Muscle of leg (tissue), 11 donors: ENCODE data around the gene MRPS26. TPM values are rescaled to one million over a fixed set of nuclear protein-coding genes. Genes with fewer than 3 reads are reported as not detected.

Source experiments
- DNase-seq: peaks from one replicate; pipeline ENCODE4 v3.0.0; 2013
- H3K27ac ChIP-seq: one replicate; pipeline ENCODE4 v1.5.1; 2013; ENCODE audit warnings: mild to moderate bottlenecking, low read length, control low read depth
- H3K27me3 ChIP-seq: one replicate; pipeline ENCODE4 v1.6.1; 2013; ENCODE audit warnings: low read length; ENCODE audit not compliant: control insufficient read depth, insufficient read depth
- H3K36me3 ChIP-seq: one replicate; pipeline ENCODE4 v1.6.1; 2013; ENCODE audit warnings: low read length; ENCODE audit not compliant: control insufficient read depth, insufficient read depth
- H3K4me1 ChIP-seq: one replicate; pipeline ENCODE4 v1.6.1; 2013; ENCODE audit warnings: low read length; ENCODE audit not compliant: control insufficient read depth, insufficient read depth
- H3K4me3 ChIP-seq: one replicate; pipeline ENCODE4 v1.5.1; 2013; ENCODE audit warnings: low read length, control low read depth
- H3K9me3 ChIP-seq: replicated peaks from 2 replicates; pipeline ENCODE4 v1.6.1; 2013; ENCODE audit warnings: low read depth, low read length; ENCODE audit not compliant: control insufficient read depth
- WGBS: methylation state at CpG from one replicate; pipeline ENCODE4 v1.1.5; 2013; ENCODE audit warnings: missing lambda C conversion rate; ENCODE audit not compliant: insufficient coverage; 5-methylcytosine and 5-hydroxymethylcytosine counted together
- polyA plus RNA-seq, 8 donors: library from polyadenylated mRNA; unstranded; fragments of 120-200 nt; gene quantifications; one replicate each; pipeline versions ENCODE4 v1.2.1 to v1.2.3, GENCODE V29; 2013; ENCODE audit warnings: inconsistent platforms in 1 of 8, low replicate concordance in 1 of 8; ENCODE audit not compliant: insufficient read length in 8 of 8, insufficient read depth in 1 of 8
- total RNA-seq: library from RNA; stranded (reverse); fragments of 120-200 nt; gene quantifications from one replicate; pipeline ENCODE4 v1.2.4, GENCODE V29; 2013

The MRPS26 gene
- total and polyA plus RNA-seq, 9 donors: 37.3 to 47.2 (median 39.6) TPM

DNA sequence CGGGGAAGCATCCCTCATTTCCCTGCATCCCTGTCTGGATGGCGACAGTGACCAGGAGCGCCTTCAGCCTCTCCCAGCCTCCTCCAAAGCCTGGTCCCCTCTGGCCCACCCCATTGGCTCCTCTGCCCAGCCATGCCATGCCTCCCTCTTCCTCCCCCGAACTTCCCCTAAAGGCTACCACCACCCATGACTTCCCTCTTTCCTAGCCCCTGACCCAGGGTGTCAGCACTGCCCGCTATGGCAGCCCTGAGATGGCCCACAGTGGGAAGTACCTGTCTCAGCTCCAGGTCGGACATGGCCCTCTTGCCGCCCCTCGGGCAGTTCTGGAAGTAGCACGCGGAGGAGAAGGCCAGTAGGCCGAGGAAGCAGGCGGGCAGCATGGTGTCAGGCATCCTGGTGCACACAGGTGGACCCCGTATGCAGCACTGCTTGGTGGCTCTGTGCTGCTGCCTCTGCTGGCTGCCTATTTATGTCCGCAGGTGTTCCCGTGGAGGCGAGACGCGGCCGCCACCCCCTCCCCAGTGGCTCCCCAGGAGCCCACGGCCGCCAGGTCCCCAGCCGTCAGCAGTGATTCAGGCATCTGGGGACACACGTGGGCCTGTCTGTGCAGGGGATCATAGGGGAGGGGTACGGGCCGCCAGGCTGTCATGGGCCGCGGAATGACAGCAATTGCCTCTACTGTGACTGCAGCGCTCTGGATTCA lies 38.6 kb downstream of the MRPS26 start, which contains the start of gene AVP:
Gene AVP (minus strand): TSS at position 442 of the 703 bp plus-strand sequence. CDS start 50 bp downstream, at position 392.
- H3K4me1 ChIP-seq: peaks cover 8% of the 10 kb centered on the region
- H3K9me3 ChIP-seq: no peaks in the 10 kb centered on the region
- no peak for DNase-seq
- peaks cover 57% of the 10 kb centered on the region for H3K27me3 ChIP-seq
- no peaks in the 10 kb centered on the region for H3K36me3 ChIP-seq
- H3K4me3 ChIP-seq: no peak within 1 kb of the TSS
- no peak within 1 kb of the TSS for H3K27ac ChIP-seq
- 75% methylated on average over 20 of the region's 28 CpGs for WGBS

DNA sequence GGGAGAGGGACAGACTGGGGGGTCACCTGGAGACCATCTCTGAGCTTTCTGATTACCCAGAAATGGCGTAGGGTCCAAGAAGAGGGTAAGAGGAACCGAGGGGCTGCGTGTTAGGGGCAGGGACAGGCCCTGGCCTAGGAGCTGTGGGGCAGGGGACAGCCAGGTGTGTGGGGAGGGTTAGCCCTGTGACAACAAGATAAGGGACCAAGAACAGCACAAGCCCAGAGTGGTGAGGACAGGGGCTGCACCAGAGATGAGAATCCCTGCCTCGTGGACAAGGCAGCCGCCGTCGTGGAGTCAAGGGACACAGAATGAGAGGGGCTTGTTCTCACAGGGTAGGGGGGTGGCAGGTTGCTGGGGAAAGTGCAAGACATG lies 39.1 kb downstream of the MRPS26 start:
- Histone ChIP-seq H3K36me3 (no peaks in the 10 kb centered on the region), H3K4me3 (no peak overlapping the region), H3K4me1 (peaks cover 8% of the 10 kb centered on the region), H3K9me3 (no peaks in the 10 kb centered on the region), H3K27ac (no peak overlapping the region), H3K27me3 (peaks cover 55% of the 10 kb centered on the region)
- WGBS: 76% methylated on average over 7 of the region's 7 CpGs
- DNase-seq: no peak

DNA sequence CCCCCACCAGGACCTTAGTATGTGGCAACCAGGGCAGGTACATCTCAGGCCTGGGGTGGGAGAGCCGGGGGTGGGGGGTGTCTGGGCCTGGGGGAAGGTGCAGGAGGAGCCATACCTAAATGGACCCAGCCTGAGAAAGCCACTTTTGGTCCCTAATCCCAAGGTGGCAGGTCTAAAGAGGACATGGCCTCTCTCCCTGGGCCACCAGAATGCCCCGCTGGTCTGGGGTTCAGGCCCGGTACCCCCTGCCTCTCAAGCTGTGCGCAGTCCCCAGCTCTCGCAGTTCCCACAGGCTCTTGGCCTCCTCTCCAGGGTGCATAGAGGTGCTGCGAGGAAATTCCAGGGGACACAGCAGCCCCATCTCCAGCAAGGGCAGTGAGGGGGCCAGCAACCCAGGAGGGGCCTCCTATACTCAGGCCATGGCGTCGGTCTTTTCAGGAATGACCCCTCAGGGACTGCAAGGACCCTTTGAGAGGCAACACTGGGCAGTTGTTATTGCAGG lies 39.8 kb downstream of the MRPS26 start:
- Histone ChIP-seq H3K36me3 (no peaks in the 10 kb centered on the region), H3K27me3 (peaks cover 51% of the 10 kb centered on the region), H3K27ac (no peak overlapping the region), H3K9me3 (no peaks in the 10 kb centered on the region), H3K4me3 (no peak overlapping the region), H3K4me1 (peaks cover 8% of the 10 kb centered on the region)
- 88% methylated on average over 7 of the region's 8 CpGs for WGBS
- no peak for DNase-seq

DNA sequence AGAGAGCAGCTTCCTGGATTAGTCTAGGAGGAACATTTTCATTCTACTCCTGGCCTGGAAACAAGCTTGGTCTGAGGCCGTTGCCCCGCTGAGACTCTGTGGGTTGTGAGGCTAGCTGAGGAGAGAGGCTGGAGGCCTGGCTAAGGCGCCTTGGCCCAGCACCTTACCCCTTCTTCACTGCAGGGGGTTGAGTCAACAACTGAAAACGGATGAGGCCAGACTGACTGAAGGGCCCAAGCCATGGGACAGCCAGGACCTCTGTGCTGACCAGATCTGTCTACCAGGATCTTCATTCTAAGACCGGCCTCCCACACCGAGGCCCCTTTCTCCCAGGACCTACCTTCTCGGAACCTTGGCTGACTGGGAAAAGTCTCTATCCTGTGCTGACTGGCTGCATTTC lies 42.2 kb downstream of the MRPS26 start:
- Histone ChIP-seq H3K4me1 (peaks cover 3% of the 10 kb centered on the region), H3K4me3 (no peak overlapping the region), H3K27ac (no peak overlapping the region), H3K36me3 (no peaks in the 10 kb centered on the region), H3K9me3 (no peaks in the 10 kb centered on the region), H3K27me3 (peaks cover 49% of the 10 kb centered on the region)
- DNase-seq: no peak
- 71% methylated on average over 5 of the region's 7 CpGs for WGBS

DNA sequence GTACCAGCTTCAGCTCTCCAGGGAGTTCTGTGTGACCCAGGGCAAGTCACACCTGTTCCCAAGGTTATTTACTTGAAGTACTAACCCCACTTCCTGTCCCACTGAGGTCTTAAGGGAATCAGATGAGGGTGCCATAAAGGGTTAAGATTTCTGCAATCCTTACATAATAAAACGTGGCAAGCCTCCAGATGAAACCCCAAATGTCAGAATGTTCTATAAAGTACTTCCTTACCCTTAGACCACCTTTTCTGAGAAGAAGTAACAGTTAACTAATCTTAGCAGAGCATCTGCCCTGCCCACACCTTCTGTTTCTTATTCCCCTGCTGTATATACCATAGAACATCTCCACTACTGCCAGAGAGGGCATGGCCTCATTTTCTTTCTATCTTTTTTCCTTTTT lies 44.7 kb downstream of the MRPS26 start:
- no peak for DNase-seq
- WGBS: no CpG with 5 or more reads among the region's 1 CpG
- H3K27me3 ChIP-seq: peaks cover 41% of the 10 kb centered on the region

DNA sequence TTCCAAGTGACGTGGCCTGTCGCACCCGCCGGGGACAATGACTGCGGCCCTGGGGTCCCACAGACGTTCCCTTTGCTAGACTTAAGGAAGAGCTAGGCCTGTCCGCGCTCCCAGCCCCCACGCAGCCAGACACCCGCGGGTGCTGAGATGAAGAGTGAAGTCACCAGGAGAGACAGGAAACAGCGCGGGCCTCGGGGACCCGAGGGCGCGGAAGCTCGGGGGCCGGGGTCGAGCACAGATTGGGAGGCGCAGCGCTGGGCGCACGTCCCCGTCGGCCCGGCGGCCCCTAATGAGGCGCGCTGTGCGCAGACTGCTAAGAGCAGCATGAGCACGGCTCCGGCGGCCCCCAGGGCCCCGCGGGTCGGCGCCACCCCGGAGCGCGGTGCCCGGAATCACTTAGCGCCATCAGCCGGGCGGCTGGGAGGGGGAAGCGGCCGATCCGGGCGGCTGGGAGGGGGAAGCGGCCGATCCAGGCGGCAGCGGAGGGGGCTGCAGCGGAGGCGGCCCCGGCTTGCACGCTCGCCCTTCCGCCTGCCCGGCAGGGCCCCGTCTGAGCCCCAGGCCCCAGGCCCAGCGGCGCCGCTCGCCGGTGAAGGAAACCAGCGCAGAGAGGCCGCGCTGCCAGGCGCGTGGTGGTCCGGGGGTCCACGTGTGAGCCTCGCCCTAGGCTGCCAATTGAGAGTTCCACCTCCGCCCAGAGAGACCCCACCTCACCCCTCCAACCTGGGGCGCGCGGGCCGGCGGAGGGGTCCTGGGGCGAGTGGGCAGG lies 46.9 kb downstream of the MRPS26 start:
- peaks cover 38% of the 10 kb centered on the region for H3K27me3 ChIP-seq
- H3K4me3 ChIP-seq: peak overlapping the region; percentile 31
- no peaks in the 10 kb centered on the region for H3K36me3 ChIP-seq
- H3K27ac ChIP-seq: no peak overlapping the region
- peak; percentile 72 for DNase-seq
- peaks cover 3% of the 10 kb centered on the region for H3K4me1 ChIP-seq
- WGBS: 2% methylated on average over 60 of the region's 81 CpGs
- no peaks in the 10 kb centered on the region for H3K9me3 ChIP-seq

More for the DNA sequence above, 44.7 kb downstream of the MRPS26 start:
- Histone ChIP-seq H3K36me3 (no peaks in the 10 kb centered on the region), H3K4me1 (peaks cover 3% of the 10 kb centered on the region), H3K4me3 (no peak overlapping the region), H3K9me3 (no peaks in the 10 kb centered on the region), H3K27ac (no peak overlapping the region)

DNA sequence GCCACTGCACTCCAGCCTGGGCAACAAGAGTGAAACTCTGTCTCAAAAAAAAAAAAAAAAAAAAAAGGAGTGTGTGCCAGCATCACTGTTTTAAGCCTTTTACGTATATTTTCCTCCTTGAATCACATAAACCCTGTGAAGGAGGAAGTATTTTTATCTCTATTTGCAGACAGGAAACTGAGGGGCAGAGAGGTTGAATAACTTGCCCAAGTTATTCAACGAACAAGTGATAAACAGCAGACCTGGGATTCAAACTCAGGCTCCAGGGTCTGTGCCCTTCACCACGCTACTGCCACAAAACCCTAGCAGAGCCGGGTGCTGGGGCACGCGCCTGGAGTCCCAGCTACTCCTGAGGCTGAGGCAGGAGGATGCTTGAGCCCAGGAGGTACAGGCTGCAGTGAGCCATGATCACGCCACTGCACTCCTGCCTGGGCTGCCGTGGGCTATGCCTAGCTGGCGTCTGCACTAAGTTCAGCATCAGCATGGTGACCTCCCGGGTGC lies 48.1 kb downstream of the MRPS26 start:
- H3K4me1 ChIP-seq: peaks cover 3% of the 10 kb centered on the region
- H3K27ac ChIP-seq: no peak overlapping the region
- no peaks in the 10 kb centered on the region for H3K9me3 ChIP-seq
- H3K27me3 ChIP-seq: peaks cover 35% of the 10 kb centered on the region
- H3K36me3 ChIP-seq: no peaks in the 10 kb centered on the region
- no peak for DNase-seq
- 61% methylated on average over 9 of the region's 10 CpGs for WGBS
- H3K4me3 ChIP-seq: no peak overlapping the region

DNA sequence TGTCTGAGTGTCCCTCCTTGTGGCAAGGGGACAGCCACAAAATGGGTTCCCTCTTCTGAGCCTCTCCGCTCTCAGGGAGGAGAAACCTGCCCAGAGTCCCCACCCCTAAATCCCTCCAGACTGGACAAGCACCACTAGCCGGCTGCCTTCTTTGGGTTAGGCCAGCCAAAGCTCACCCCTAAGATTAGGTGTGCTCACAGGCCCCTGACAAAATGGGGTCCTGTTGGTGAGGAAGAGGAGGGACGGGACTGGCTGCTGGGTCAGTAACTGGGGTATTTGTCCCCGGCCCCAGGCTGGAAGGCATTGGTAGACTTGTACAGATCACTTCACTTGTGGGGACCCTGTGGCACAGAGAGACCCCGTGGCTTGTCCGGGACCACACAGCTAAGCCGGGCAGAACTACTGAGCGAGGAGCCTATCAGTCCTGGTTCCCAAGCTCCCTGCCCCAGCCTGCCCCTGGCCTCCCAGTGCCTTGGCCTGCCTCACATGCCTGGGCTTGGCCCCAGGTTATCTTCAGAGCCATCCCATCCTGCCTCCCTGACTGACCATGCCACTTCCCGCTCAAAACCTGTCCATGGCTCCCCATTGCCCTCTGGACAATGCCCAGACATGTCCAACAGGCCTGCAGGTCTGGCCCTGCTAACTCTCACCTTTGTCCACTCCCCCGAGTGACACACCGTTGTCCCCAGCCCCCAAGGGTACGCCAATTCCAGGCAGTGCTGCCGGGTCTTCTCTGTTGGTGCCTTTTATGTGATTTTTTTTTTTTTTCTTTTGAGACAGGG lies 49.2 kb downstream of the MRPS26 start:
- Histone ChIP-seq H3K36me3 (no peaks in the 10 kb centered on the region), H3K4me1 (peaks cover 3% of the 10 kb centered on the region), H3K27me3 (peaks cover 34% of the 10 kb centered on the region), H3K4me3 (no peak overlapping the region), H3K9me3 (no peaks in the 10 kb centered on the region), H3K27ac (no peak overlapping the region)
- DNase-seq: no peak
- 84% methylated on average over 8 of the region's 13 CpGs for WGBS
